Right lobe of liver (tissue), 6 donors: ENCODE data around the gene CDK11B. TPM values are rescaled to one million over a fixed set of nuclear protein-coding genes. Genes with fewer than 3 reads are reported as not detected.

Experiments used
- ATAC-seq, 4 donors: fragments of 200-7000 bp; cut with Tn5 transposase; one replicate each; pipeline ENCODE4 v1.9.1; 2020; ENCODE audit warnings: mild to moderate bottlenecking in 4 of 4, moderate library complexity in 4 of 4
- DNase-seq, 3 donors: peaks; one replicate each; pipeline ENCODE4 v3.0.0-alpha.2; 2020
- H3K27ac ChIP-seq, 3 donors: fragments of 200-600 bp; one replicate each; pipeline ENCODE4 v1.8.0; 2022
- H3K27me3 ChIP-seq, 2 donors: fragments of 200-600 bp; one replicate each; pipeline ENCODE4 v1.8.0; 2022
- H3K36me3 ChIP-seq, 4 donors: fragments of 200-600 bp; sonication (generic) in 1 of 4; one replicate each; pipeline versions ENCODE4 v1.5.1 to v1.8.0; 2017 to 2022; ENCODE audit warnings: control low read depth in 1 of 4
- H3K4me1 ChIP-seq, 4 donors: fragments of 200-600 bp; sonication (generic) in 1 of 4; one replicate each; pipeline versions ENCODE4 v1.5.1 to v1.8.0; 2017 to 2022; ENCODE audit warnings: control low read depth in 1 of 4
- H3K4me3 ChIP-seq, 3 donors: fragments of 200-600 bp; one replicate each; pipeline ENCODE4 v1.8.0; 2022
- H3K9me3 ChIP-seq, 4 donors: fragments of 200-600 bp; sonication (generic) in 1 of 4; one replicate each; pipeline versions ENCODE4 v1.5.1 to v1.8.0; 2017 to 2022; ENCODE audit warnings: control low read depth in 1 of 4
- POLR2A ChIP-seq: fragments of 450-650 bp; IDR thresholded peaks from one replicate; pipeline ENCODE4 v1.6.1; 2017; ENCODE audit warnings: antibody characterized with exemption, mild to moderate bottlenecking
- WGBS: methylation state at CpG from one replicate; pipeline ENCODE4 v1.1.6; 2018; ENCODE audit warnings: low coverage, low lambda C conversion rate; ENCODE audit not compliant: insufficient coverage; ENCODE audit errors: missing lambda C conversion rate; 5-methylcytosine and 5-hydroxymethylcytosine counted together
- intact Hi-C, 2 donors: fragments of 100-400 bp; cut with DNase I; formaldehyde crosslinking; loops; one replicate each; pipeline versions ENCODE4 v1.11.2 to v1.14.1; 2022
- total RNA-seq, 6 experiments: library from RNA; depleted of rRNA in 2 of 6; stranded (reverse); fragments of >200 nt in 2 of 6; fragmentation: NEBNext Ultra II Directional in 3 of 6; extraction: Animal tissue kit (Norgen Biotek cat#: 25700) in 3 of 6; gene quantifications; one replicate each; pipeline versions ENCODE4 v1.1.0 to v1.2.4, GENCODE V29; 2016 to 2023
- TF ChIP-seq, protein P1 (sequence below), 4 donors: fragments of 200-600 bp in 3 of 4; fragments of 450-650 bp in 1 of 4; IDR thresholded peaks; one replicate each; pipeline versions ENCODE4 v1.5.1 to v1.8.0; 2016 to 2022; ENCODE audit warnings: antibody characterized with exemption in 4 of 4, mild to moderate bottlenecking in 2 of 4
- donor health status: DM: no; HTN: yes; CAD: no.
- donor health status: DM: no; HTN: no; CAD: no.
- donor health status: DM: no; HTN: no; CAD: no.
- donor health status: DM: no; HTN: yes; CAD: no.
- donor health status: DM: no; HTN: yes; CAD: no.

The CDK11B gene
- total RNA-seq, 6 experiments from 2014 or later: 8.0 to 11.8 (median 9.5) TPM

DNA sequence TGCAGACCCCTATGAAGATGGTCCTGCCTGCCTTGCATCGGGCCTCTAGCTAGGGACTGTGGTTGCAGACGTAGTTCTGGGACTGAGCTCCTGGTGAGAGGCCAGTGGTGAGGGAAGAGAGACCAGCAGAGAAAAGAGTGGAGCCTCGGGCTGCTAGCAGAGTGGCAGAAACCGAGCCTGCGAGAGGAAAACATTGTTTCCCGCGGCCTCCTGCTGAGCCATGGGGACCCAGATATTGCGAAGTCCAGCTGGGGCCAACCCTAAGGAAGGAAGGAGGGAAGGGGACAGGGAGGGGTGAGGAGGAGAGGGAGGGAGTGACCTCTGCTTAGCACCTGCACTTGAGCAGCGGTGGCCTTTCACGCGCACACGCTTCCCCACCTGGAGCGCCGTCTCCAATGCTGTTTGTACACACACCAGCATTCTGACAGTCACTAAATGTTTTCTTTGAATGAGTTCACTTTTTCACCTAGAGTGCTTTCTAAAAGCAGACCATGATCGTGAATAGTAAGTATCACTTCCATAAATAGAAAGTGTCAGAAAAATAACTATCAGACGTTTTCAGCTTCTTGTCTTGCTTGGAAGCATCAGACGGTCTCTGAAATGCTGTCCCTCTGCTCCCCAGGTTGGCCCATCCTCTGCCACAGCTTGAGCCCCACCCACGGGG, 56.4 kb downstream of the CDK11B start:
- peaks cover 6 to 7% of the 10 kb centered on the region in 2 donors for H3K27me3 ChIP-seq
- H3K36me3 ChIP-seq: no peaks in the 10 kb centered on the region
- peaks cover 0 to 4% (median 0%) of the 10 kb centered on the region in 4 donors for H3K4me1 ChIP-seq
- H3K4me3 ChIP-seq: no peak overlapping the region
- H3K9me3 ChIP-seq: no peaks in the 10 kb centered on the region
- intact Hi-C loops: no loop called here
- 45% methylated on average over 15 of the region's 18 CpGs for WGBS
- H3K27ac ChIP-seq: no peak overlapping the region
- DNase-seq (no peak), ATAC-seq (no peak)
- no peak for TF ChIP-seq POLR2A
- TF ChIP-seq, protein P1, sequence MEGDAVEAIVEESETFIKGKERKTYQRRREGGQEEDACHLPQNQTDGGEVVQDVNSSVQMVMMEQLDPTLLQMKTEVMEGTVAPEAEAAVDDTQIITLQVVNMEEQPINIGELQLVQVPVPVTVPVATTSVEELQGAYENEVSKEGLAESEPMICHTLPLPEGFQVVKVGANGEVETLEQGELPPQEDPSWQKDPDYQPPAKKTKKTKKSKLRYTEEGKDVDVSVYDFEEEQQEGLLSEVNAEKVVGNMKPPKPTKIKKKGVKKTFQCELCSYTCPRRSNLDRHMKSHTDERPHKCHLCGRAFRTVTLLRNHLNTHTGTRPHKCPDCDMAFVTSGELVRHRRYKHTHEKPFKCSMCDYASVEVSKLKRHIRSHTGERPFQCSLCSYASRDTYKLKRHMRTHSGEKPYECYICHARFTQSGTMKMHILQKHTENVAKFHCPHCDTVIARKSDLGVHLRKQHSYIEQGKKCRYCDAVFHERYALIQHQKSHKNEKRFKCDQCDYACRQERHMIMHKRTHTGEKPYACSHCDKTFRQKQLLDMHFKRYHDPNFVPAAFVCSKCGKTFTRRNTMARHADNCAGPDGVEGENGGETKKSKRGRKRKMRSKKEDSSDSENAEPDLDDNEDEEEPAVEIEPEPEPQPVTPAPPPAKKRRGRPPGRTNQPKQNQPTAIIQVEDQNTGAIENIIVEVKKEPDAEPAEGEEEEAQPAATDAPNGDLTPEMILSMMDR (IDR thresholded peaks at IDR 0.05): no peak

DNA sequence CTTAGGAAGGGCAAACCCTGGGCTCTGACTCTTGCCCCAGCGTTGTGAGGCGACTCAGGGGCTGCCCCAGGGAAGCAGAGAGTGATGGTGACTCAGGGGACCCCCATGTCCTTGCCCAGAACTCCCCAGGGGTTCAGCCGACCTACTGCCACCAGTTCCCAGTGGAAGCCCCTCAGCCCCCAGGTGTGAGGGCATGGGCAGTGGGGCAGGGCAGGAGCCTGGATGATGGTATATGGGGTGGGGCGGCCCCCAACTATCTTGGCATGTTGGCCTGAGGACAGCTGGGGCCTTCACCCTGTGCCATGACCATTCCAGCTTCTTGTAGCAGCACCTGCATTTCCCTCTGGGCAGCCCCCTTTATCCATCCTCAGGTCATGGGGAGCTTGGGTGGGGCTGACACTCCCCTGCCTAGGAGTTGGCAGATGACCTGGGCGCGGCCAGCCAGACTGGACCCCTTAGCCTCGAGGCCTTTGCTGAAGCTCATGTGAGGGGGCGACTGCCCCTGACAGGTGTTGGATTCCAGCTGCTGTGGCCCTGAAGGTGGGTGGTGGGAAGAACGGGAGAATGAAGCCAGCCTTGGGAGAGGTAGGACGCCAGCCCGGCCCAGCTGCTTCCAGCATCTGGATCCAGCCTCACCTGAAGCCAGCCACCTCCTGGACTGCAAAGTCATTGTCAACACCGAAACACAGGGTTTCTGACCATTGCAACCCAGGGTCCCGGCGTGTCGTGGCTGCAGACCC, 57.1 kb downstream of the CDK11B start:
- H3K36me3 ChIP-seq: no peaks in the 10 kb centered on the region
- DNase-seq (no peak), ATAC-seq (no peak)
- peaks cover 0 to 4% (median 0%) of the 10 kb centered on the region in 4 donors for H3K4me1 ChIP-seq
- intact Hi-C loops: no loop called here
- no peak for TF ChIP-seq POLR2A
- TF ChIP-seq, protein P1 (IDR thresholded peaks at IDR 0.05): no peak
- H3K4me3 ChIP-seq: no peak overlapping the region
- H3K9me3 ChIP-seq: no peaks in the 10 kb centered on the region
- H3K27ac ChIP-seq: no peak overlapping the region
- peaks cover 6 to 7% of the 10 kb centered on the region in 2 donors for H3K27me3 ChIP-seq
- 90% methylated on average over 7 of the region's 15 CpGs for WGBS

DNA sequence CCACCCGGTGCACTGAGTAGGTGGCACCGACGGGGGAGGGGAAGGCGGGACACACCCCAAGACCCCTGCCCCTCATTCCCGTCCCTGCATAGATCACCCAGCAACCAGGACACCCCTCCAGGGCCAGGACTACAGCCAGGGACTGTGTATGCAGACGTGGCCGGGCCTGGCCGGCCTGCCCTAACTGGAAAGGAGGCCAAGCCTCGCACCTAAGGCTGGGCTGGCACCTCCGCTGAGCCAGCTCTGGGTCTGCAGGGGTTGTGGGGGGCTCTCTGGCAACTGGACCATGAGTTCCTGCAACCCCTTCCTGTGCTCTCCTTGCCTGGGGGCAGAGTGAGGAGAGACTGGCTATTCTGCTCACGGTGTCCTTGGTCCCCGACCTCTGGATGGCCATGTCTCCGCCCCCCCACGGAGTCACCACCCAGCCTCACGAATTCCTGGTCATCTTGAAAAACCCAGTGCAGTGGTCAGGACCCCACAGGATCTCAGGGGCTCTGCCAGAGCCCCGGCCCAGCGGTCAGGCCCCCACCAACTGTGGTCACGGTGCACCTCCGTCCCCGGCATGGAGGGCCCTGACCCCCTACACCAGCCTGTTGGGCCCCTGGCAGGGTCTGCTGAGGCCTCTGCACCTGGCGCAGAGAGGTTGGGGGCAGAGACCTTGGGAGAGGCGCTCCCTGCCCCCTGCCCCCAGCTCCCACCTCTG, 57.8 kb downstream of the CDK11B start:
- peak in 1 of 3 donors; percentile 53 for DNase-seq
- no peak overlapping the region for H3K27ac ChIP-seq
- H3K27me3 ChIP-seq: peaks cover 6 to 7% of the 10 kb centered on the region in 2 donors
- TF ChIP-seq, protein P1 (IDR thresholded peaks at IDR 0.05): no peak
- TF ChIP-seq POLR2A: no peak
- H3K4me3 ChIP-seq: no peak overlapping the region
- H3K4me1 ChIP-seq: peaks cover 0 to 4% (median 0%) of the 10 kb centered on the region in 4 donors
- ATAC-seq: no peak
- no peaks in the 10 kb centered on the region for H3K9me3 ChIP-seq
- intact Hi-C loops: no loop called here
- 94% methylated on average over 3 of the region's 22 CpGs for WGBS
- no peaks in the 10 kb centered on the region for H3K36me3 ChIP-seq

DNA sequence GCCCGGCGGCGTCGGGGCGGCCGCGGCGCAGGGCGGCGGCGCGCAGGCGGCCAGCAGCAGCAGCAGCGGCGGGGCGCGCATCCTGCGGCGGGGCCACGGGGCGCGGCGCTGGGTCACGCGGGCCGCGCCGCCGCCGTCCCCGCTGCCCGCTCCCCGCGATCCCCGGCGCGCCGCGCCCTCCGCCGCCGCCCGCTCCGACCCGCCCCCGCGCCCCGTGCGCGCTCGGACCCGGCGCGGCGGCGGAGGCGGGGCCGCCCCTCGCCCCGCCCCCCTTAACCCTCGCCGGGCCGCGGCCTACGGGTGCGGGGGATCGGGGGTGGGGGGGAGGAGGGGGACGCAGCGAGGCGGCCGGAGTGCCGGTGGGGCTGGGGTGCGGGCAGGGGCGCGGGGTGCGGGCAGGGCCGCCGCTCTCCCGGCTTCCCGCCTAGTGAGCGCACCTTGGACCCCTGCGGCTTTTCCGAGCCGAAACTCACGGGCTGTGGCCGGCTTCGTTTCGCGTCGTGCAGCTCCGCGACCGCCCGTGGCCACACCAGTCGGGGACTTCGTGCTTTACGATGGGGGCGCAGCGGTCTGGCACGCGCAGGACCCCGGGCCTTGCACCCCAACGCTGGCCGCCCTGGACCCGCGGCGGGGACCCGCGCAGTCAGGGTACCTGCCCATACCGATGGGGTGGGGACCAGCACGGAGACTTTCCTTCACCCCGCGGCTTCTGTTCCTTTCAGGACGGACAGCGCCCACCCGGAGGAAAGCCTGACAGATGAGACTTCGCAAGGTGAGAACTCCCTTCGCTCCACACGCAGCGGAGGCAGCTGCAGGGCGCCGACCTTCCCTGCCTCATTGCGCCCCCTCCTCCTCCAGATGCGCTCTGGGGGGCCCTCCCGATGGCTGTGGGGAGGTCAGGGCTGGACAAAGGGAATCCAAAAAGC, 58.6 kb downstream of the CDK11B start, which contains the start of gene FNDC10:
Gene FNDC10 (minus strand): TSS at position 201 of the 926 bp plus-strand sequence. CDS start 120 bp downstream, at position 81.
- intact Hi-C loops: no loop called here
- Histone ChIP-seq H3K4me1 (peaks cover 0 to 4% (median 0%) of the 10 kb centered on the region in 4 donors), H3K27me3 (peaks cover 6 to 7% of the 10 kb centered on the region in 2 donors), H3K36me3 (no peaks in the 10 kb centered on the region), H3K4me3 (peak within 1 kb of the TSS in 2 of 3 donors; percentile 23 to 37), H3K27ac (no peak within 1 kb of the TSS), H3K9me3 (no peaks in the 10 kb centered on the region)
- TF ChIP-seq, protein P1 (IDR thresholded peaks at IDR 0.05): no peak
- TF ChIP-seq POLR2A: no peak
- no CpG with 5 or more reads among the region's 125 CpGs for WGBS
- DNase-seq: no peak
- peak in 1 of 4 donors; percentile 21 for ATAC-seq
